Gastroesophageal sphincter (tissue), 3 donors: ENCODE results near the gene GRK5.

Experiments used
- CTCF ChIP-seq, 4 experiments: fragments of 200-600 bp in 2 of 4; fragments of 450-650 bp in 2 of 4; sonication (generic) in 1 of 4; IDR thresholded peaks; one replicate each; pipeline ENCODE4 v1.5.1; 2017 to 2019; ENCODE audit warnings: antibody characterized with exemption in 4 of 4, mild to moderate bottlenecking in 2 of 4, moderate library complexity in 2 of 4
- POLR2AphosphoS5 ChIP-seq: sonication (generic); formaldehyde crosslinking; IDR thresholded peaks from one replicate; pipeline ENCODE4 v1.6.1; 2017; ENCODE audit warnings: antibody characterized with exemption

DNA sequence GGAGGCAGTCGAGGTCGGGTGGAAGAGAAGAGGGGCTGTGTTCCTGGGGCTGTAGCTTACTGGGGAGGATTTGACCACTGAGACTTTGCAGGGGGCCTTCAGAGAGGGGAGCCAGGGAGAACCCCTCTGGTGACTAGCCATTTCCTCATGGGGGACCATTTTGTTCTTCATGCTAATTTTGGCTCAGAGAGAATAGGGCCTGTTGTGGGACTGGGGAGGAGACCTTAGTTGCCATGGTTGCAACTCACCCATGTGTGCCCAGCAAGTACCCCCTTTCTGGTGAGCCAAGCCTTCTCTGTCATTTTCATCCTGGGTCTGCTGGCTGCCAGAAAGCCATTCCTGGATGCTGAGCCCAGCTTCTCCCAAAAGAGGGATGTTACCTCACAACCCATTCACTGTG, 120.9 kb downstream of the GRK5 start:
- TF ChIP-seq CTCF (IDR thresholded peaks at IDR 0.05) (no peak), POLR2AphosphoS5 (no peak)
